LoVo (cell line): ENCODE data around the gene GNAQ.

Experiments used
- DNase-seq: peaks from one replicate; pipeline ENCODE4 v3.0.0-alpha.2; 2016; ENCODE audit warnings: low spot score

Gene GNAQ

GRCh38 chr9:78031893-78032729, 500 bp upstream of the GNAQ start:
- DNase-seq, result peak; percentile 89

DNA sequence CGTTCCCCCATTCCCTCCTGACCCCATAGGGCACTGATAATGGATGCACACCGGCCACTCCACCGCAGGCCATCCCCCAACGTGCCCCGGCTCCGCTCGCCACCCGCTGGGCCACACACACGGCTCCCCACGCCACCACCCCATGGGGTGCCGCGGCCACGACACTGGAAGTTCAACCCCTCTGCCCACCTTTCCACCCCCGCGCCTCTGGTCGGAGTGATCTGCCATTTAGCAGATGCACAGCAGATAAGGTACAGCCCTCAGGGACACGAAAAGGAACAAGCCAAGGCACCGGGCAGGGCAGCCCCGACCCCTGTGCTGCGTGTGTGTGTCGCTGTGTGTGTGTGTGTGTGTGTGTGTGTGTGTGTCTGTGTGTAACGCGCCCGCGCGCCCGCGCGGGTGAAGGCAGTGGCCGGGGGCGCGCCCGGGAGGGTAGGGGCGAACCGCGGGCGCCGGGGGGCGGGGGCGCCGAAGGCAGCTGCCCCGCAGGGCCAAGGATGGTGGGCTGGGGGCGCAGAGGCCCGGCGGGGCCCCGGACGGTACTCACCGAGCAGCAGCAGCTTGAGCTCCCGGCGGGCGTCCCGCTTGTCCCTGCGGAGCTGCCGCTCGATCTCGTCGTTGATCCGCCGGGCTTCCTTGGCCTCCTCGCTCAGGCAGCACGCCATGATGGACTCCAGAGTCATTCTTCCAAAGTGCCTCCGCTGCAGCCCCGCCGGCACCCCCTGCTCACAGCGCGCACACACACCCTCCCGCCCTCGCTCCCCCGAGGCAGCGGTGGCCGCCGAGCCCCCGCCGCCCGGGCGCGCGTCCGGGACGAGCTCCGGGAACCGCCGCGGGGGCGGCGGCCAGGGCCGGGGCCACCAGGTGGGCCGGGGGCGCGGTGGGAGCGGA, 813 bp downstream of the GNAQ start:
- DNase-seq, result no peak

DNA sequence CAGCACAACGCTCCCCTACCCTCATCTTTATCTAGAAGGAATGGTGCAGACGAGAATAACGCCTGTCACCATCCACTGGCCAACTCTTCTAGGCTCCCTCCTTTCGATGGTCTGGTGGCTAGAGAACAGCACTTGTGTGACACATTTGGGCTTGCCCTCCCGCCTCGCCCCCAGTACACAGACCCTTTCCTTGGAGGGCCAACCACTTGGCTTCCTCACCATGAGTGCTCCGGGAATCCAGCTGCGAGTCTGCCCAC, 1.4 kb downstream of the GNAQ start:
- no peak for DNase-seq

GRCh38 chr9:78029551-78030295, 1.9 kb downstream of the GNAQ start:
- DNase-seq, result no peak

DNA sequence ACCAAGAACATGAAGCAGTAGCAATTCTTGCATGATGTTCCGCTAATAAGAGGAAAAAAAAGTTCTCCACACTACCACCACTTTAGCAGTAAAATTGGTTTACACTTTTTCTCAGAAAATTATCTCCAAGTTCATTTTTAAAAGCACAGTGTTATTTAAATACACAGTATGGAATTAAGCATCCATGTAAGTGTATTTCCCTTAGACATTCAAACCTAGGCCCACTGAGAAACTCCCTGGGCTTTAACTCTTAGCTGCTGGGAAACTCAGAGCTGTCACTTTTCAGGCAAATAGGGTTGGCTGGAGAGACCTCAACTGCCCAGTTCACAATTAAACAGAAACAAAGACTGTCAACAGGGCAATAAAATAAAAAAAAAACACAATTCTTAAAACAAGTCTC, 2.7 kb downstream of the GNAQ start:
- no peak for DNase-seq

- DNase-seq, result no peak
Observed at GRCh38 chr9:78026947-78027346, 4.7 kb downstream of the GNAQ start.

- no peak for DNase-seq
Observed at GRCh38 chr9:78026416-78026815, 5.2 kb downstream of the GNAQ start.

DNA sequence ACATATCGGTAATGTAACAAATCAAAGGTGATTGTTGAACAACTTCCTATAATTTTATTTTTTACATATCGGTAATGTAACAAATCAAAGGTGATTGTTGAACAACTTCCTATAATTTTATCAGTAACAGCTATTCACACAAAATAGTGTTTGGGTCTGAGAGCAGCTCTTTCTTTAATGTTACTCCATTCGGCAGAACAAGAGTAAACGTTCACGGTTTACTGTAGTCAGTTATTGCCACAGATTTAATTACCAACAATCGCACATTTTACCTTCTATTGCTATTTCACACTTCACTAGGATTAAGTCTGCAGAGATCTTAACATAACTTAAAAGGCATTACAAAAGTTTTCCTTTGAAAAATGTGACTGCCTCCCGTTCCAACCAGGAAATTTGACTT, 6.4 kb downstream of the GNAQ start:
- no peak for DNase-seq

DNA sequence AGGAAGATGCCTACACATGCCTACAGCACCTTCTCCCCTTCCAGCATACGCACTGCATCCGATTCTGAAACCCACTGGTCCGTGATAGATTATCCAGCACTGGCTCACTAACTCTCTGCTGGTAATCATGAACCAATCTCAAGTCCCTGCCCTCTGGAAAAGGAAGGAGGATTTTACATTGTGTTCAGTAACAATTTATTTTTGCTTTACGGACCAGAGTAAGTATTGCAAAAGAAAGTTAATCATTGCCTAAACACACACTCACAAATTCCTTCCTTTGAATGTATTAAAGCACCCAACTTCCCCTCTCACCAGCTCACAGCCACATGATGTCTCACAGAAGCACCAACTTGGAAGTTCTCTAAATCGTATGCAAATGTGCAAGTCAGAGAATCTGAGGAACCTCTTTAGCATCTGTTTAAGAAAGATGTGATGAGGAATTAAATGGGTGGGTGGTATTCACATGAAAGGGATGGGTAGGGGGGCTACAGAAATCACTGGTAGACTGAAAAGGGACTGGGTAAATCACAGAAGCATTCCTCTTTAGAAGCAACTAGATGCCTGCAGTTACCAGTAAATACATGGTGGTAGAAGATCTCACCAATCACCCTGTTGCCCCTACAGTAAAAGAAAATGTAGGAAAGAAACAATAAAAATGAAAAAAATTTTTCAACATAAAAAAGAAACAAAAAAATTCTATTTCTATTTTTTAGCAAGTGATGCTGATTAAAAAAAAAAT, 8.4 kb downstream of the GNAQ start:
- peak; percentile 61 for DNase-seq

GRCh38 chr9:78021697-78022096, 9.9 kb downstream of the GNAQ start:
- DNase-seq, result no peak

GRCh38 chr9:78017190-78017693, 14.4 kb downstream of the GNAQ start:
- DNase-seq, result no peak

DNA sequence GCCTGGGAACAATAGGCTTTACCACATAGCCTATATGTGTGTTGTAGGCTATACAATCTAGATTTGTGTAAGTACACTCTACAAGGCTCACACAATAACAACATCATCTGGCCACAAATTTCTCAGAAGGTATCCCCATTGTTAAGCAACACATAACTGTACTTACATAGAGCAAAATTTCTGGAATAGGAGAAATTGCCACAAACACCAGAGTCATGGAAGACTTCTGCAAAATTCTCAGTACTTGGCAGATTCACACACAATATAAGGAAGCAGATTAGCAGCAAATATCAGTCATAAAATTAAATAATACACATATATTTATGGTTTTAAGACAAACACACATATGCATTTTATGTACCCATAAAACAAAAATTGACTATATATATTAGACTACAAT, 16.4 kb downstream of the GNAQ start:
- DNase-seq, result no peak

GRCh38 chr9:78014776-78015175, 16.8 kb downstream of the GNAQ start:
- no peak for DNase-seq

- no peak for DNase-seq
Observed at GRCh38 chr9:78013934-78014333, 17.7 kb downstream of the GNAQ start.

DNA sequence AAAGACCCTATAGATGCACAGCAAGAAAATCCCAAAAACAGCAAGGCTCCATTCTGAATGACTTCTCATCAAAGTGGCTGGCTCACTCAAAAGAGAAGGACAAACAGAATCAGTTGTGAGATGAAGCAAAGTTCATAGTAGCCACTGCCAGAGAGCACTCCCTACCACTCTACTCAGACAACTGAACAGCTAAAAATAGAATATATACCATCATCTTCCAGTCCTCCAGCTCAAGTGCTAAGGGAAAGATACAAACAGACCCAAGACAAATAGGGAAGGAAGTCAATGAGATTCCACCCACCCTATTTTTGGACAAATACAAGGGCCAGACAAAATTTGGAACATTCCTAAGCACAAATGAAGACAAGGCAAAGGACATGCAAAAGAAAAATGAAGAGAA, 20.6 kb downstream of the GNAQ start:
- DNase-seq, result no peak

DNA sequence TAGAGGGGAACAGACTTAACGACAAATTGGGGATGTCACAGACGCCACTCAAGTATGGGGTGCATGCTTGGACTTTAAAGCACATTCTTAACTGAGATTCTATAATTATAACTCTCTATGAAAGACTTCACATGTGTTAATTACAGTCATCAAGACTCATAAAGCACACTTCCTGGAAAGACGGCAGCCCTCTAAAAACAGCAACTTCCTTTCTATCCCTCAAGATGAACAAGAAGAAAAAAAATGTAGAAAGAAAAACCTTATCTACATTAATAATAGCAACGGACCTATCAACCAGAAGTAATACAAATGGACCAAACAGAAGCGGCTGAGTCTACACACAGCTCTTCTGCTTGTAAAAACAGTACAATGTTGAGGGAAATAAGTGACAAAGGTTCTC, 21.2 kb downstream of the GNAQ start:
- no peak for DNase-seq

GRCh38 chr9:78009186-78009585, 22.4 kb downstream of the GNAQ start:
- no peak for DNase-seq

- DNase-seq, result no peak
Observed at GRCh38 chr9:78006734-78007133, 24.9 kb downstream of the GNAQ start.

- DNase-seq, result no peak
Observed at GRCh38 chr9:78005231-78006002, 26.2 kb downstream of the GNAQ start.

GRCh38 chr9:78004478-78005229, 27.0 kb downstream of the GNAQ start:
- DNase-seq, result peak; percentile 22
